GM23248 (cell line): ENCODE measurements around the gene MYO10.

Source experiments
- EZH2 ChIP-seq: fragments of 200-600 bp; sonication (generic); IDR thresholded peaks from 2 replicates; pipeline ENCODE4 v1.6.1; 2018; ENCODE audit warnings: antibody characterized with exemption, mild to moderate bottlenecking; ENCODE audit not compliant: insufficient read depth, poor library complexity, severe bottlenecking
- EZH2phosphoT487 ChIP-seq: fragments of 200-600 bp; sonication (generic); IDR thresholded peaks from 2 replicates; pipeline ENCODE4 v1.6.1; 2018; ENCODE audit warnings: antibody characterized with exemption, moderate library complexity, mild to moderate bottlenecking, low read depth; ENCODE audit not compliant: insufficient read depth

DNA sequence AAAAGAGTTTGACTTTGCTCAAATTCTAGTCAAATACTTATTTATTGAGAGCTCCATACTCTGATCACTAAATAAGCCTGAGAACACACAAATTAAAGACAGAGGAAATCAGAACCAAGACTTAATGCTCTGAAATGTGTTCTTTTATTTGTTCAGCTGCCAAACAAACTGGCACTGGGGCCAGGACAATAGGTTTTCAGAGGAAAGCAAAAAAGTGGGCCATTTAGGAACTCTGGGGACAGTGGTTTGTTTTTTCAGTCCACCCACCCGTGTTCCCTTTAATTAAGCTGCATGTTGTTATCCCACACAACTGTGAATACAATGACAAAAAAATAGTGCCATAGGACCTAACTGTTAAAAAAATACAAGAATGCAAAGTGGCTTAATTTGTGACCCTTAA, 223.9 kb downstream of the MYO10 start:
- TF ChIP-seq EZH2 (no peak), EZH2phosphoT487 (no peak)
